K562 (cell line): ENCODE measurements around the gene GAPDH. TPM values are rescaled to one million over a fixed set of nuclear protein-coding genes. Genes with fewer than 3 reads are reported as not detected.

Experiments used
- BRF1 ChIP-seq: IDR thresholded peaks from 3 replicates; pipeline ENCODE4 v1.6.1; 2011; ENCODE audit warnings: borderline replicate concordance, mild to moderate bottlenecking; ENCODE audit not compliant: insufficient read length; ENCODE audit errors: extremely low read depth
- BRF2 ChIP-seq: IDR thresholded peaks from 3 replicates; pipeline ENCODE4 v1.6.1; 2011; ENCODE audit warnings: borderline replicate concordance, mild to moderate bottlenecking; ENCODE audit not compliant: insufficient read length, insufficient read depth
- CBX1 ChIP-seq: sonication (generic); IDR thresholded peaks from 2 replicates; pipeline ENCODE4 v1.6.1; 2016; ENCODE audit warnings: antibody characterized with exemption, low read depth, mild to moderate bottlenecking
- ETV5 ChIP-seq: sonication (generic); formaldehyde crosslinking; IDR thresholded peaks from 2 replicates; pipeline ENCODE4 v1.4.0; 2020; ENCODE audit warnings: low read depth, mild to moderate bottlenecking, missing genetic modification reagents
- FOXA1 ChIP-seq: fragments of 450-650 bp; IDR thresholded peaks from 2 replicates; pipeline ENCODE4 v1.6.1; 2016; ENCODE audit warnings: mild to moderate bottlenecking, borderline replicate concordance
- GTF2B ChIP-seq: IDR thresholded peaks from 2 replicates; pipeline ENCODE4 v1.6.1; 2011; ENCODE audit not compliant: insufficient read length; ENCODE audit errors: extremely low read depth
- PRDM10 ChIP-seq: fragments of 450-650 bp; IDR thresholded peaks from 2 replicates; pipeline ENCODE4 v1.6.1; 2018; ENCODE audit not compliant: partially characterized antibody
- PURB ChIP-seq: sonication (generic); formaldehyde crosslinking; IDR thresholded peaks from 2 replicates; pipeline ENCODE4 v1.9.0; 2021; ENCODE audit warnings: low read depth, mild to moderate bottlenecking, missing genetic modification reagents
- PYGO2 ChIP-seq: fragments of 450-650 bp; IDR thresholded peaks from 2 replicates; pipeline ENCODE4 v1.6.1; 2016; ENCODE audit warnings: mild to moderate bottlenecking, missing genetic modification characterization, moderate library complexity, missing compliant biosample characterization
- SMC3 ChIP-seq: conservative IDR thresholded peaks from 2 replicates; pipeline ENCODE4 v1.6.1; 2011; ENCODE audit warnings: low read depth, low read length, improper control_type of control experiment; ENCODE audit not compliant: insufficient read depth
- SREBF1 ChIP-seq: fragments of 150-350 bp; IDR thresholded peaks from 2 replicates; pipeline ENCODE4 v1.6.1; 2014; ENCODE audit warnings: antibody characterized with exemption, low read depth, low read length, borderline replicate concordance
- THRAP3 ChIP-seq: fragments of 450-650 bp; IDR thresholded peaks from 2 replicates; pipeline ENCODE4 v1.6.1; 2016; ENCODE audit warnings: mild to moderate bottlenecking, inconsistent platforms, borderline replicate concordance
- ZNF224 ChIP-seq: sonication (generic); formaldehyde crosslinking; IDR thresholded peaks from 2 replicates; pipeline ENCODE4 v1.8.0; 2022; ENCODE audit warnings: mild to moderate bottlenecking, missing genetic modification reagents
- ZNF232 ChIP-seq: sonication (generic); formaldehyde crosslinking; IDR thresholded peaks from 2 replicates; pipeline ENCODE4 v1.8.0; 2022; ENCODE audit warnings: mild to moderate bottlenecking, missing genetic modification reagents
- ZNF239 ChIP-seq: fragments of 250-450 bp; sonication (Bioruptor Pico); IDR thresholded peaks from 2 replicates; pipeline ENCODE4 v1.4.0; 2020; ENCODE audit warnings: mild to moderate bottlenecking
- ZNF444 ChIP-seq: fragments of 250-450 bp; sonication (Bioruptor Pico); IDR thresholded peaks from 2 replicates; pipeline ENCODE4 v1.4.0; 2020; ENCODE audit warnings: mild to moderate bottlenecking, moderate library complexity
- ZNF707 ChIP-seq: fragments of 250-450 bp; sonication (Bioruptor Pico); conservative IDR thresholded peaks from 2 replicates; pipeline ENCODE4 v1.8.0; 2022; ENCODE audit warnings: inconsistent platforms, mild to moderate bottlenecking, moderate library complexity
- ZZZ3 ChIP-seq: fragments of 450-650 bp; IDR thresholded peaks from 2 replicates; pipeline ENCODE4 v1.6.1; 2016; ENCODE audit warnings: antibody characterized with exemption, mild to moderate bottlenecking, moderate library complexity
- polyA plus RNA-seq, 8 experiments: library from polyadenylated mRNA; depleted of rRNA in 4 of 8; stranded (reverse) in 5 of 8; unstranded in 3 of 8; fragments of >200 nt; fragmentation: Nextera tagmentation in 2 of 8; fragmentation: Illumina TruSeq in 1 of 8; extraction: Ambion mirVana in 2 of 8; extraction: Trizol in 1 of 8; gene quantifications; 2 replicates each; pipeline versions ENCODE4 v1.2.1 to v1.2.3, GENCODE V29; 2011 to 2014; ENCODE audit warnings: inconsistent platforms in 1 of 8, missing spikeins in 1 of 8
- total RNA-seq, 7 experiments: library from RNA; depleted of rRNA in 6 of 7; stranded (reverse); fragments of >200 nt in 6 of 7; fragmentation: Illumina TruSeq in 2 of 7; extraction: Trizol in 2 of 7; gene quantifications; 2 replicates each; pipeline versions ENCODE4 v1.2.1 to v1.2.3, GENCODE V29; 2011 to 2021; ENCODE audit warnings: low replicate concordance in 1 of 7
- TF ChIP-seq, protein P1 (sequence below): fragments of 250-450 bp; sonication (Bioruptor Pico); IDR thresholded peaks from 2 replicates; pipeline ENCODE4 v1.4.0; 2020
- TF ChIP-seq, protein P2 (sequence below): fragments of 250-450 bp; sonication (Bioruptor Pico); IDR thresholded peaks from 2 replicates; pipeline ENCODE4 v1.5.0; 2020; ENCODE audit warnings: mild to moderate bottlenecking

The GAPDH gene
- total and polyA plus RNA-seq, 9 of the 15 experiments (the other 6 are each of a cell fraction or from before 2014, with no cell fraction given), result 2,206 to 6,793 (median 4,217) TPM

- no peak for TF ChIP-seq ZNF239 (CRISPR knock-in tag)
- TF ChIP-seq SREBF1, result no peak
- no peak for TF ChIP-seq PURB (CRISPR knock-in tag)
- no peak for TF ChIP-seq ZNF444 (CRISPR knock-in tag)
- peak; percentile 64 for TF ChIP-seq PRDM10
- no peak for TF ChIP-seq BRF1
- no peak for TF ChIP-seq ZNF707 (CRISPR knock-in tag)
- no peak for TF ChIP-seq GTF2B
- TF ChIP-seq SMC3, result no peak
- no peak for TF ChIP-seq ETV5
- TF ChIP-seq ZNF232, result no peak
- no peak for TF ChIP-seq THRAP3
- no peak for TF ChIP-seq ZNF224 (CRISPR knock-in tag)
- TF ChIP-seq CBX1, result no peak
- TF ChIP-seq PYGO2 (tag), result no peak
- TF ChIP-seq BRF2, result no peak
- no peak for TF ChIP-seq FOXA1
- TF ChIP-seq, protein P1, sequence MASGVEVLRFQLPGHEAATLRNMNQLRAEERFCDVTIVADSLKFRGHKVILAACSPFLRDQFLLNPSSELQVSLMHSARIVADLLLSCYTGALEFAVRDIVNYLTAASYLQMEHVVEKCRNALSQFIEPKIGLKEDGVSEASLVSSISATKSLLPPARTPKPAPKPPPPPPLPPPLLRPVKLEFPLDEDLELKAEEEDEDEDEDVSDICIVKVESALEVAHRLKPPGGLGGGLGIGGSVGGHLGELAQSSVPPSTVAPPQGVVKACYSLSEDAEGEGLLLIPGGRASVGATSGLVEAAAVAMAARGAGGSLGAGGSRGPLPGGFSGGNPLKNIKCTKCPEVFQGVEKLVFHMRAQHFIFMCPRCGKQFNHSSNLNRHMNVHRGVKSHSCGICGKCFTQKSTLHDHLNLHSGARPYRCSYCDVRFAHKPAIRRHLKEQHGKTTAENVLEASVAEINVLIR, result no peak
- no peak for TF ChIP-seq ZZZ3
- TF ChIP-seq, protein P2, sequence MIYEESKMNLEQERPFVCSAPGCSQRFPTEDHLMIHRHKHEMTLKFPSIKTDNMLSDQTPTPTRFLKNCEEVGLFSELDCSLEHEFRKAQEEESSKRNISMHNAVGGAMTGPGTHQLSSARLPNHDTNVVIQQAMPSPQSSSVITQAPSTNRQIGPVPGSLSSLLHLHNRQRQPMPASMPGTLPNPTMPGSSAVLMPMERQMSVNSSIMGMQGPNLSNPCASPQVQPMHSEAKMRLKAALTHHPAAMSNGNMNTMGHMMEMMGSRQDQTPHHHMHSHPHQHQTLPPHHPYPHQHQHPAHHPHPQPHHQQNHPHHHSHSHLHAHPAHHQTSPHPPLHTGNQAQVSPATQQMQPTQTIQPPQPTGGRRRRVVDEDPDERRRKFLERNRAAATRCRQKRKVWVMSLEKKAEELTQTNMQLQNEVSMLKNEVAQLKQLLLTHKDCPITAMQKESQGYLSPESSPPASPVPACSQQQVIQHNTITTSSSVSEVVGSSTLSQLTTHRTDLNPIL, result no peak
Observed at GRCh38 chr12:6534945-6535696, 804 bp downstream of the GAPDH start (continued).
